GM23338 (cell line): ENCODE data around the gene FAM32A. TPM values are rescaled to one million over a fixed set of nuclear protein-coding genes. Genes with fewer than 3 reads are reported as not detected.

Experiments used
- ATAC-seq: fragments of 200-7000 bp; cut with Tn5 transposase; 3 replicates; pipeline ENCODE4 v1.9.1; 2020
- DNase-seq: peaks from one replicate; pipeline ENCODE4 v3.0.0-alpha.2; 2015; ENCODE audit warnings: low spot score
- H2AFZ ChIP-seq: fragments of 200-600 bp; sonication (generic); 2 replicates; pipeline ENCODE4 v1.8.0; 2016; ENCODE audit warnings: antibody characterized with exemption, mild to moderate bottlenecking, moderate library complexity
- H3F3A ChIP-seq: fragments of 200-600 bp; sonication (generic); replicated peaks from 2 replicates; pipeline ENCODE4 v1.8.0; 2017; ENCODE audit warnings: antibody characterized with exemption, mixed run types, low read depth
- H3K27ac ChIP-seq: fragments of 200-600 bp; sonication (generic); 2 replicates; pipeline ENCODE4 v1.6.1; 2016; ENCODE audit warnings: low read depth
- H3K27me3 ChIP-seq: fragments of 200-600 bp; sonication (generic); 2 replicates; pipeline ENCODE4 v1.8.0; 2016; ENCODE audit warnings: mild to moderate bottlenecking, mixed run types, moderate library complexity; ENCODE audit not compliant: insufficient read depth
- H3K36me3 ChIP-seq: fragments of 200-600 bp; sonication (generic); 2 replicates; pipeline ENCODE4 v1.8.0; 2016; ENCODE audit warnings: mild to moderate bottlenecking; ENCODE audit not compliant: insufficient read depth
- H3K4me1 ChIP-seq: fragments of 200-600 bp; sonication (generic); 2 replicates; pipeline ENCODE4 v1.8.0; 2016; ENCODE audit warnings: mild to moderate bottlenecking, moderate library complexity; ENCODE audit not compliant: insufficient read depth
- H3K4me2 ChIP-seq: fragments of 200-600 bp; sonication (generic); 2 replicates; pipeline ENCODE4 v1.7.1; 2017; ENCODE audit warnings: mixed run types
- H3K4me3 ChIP-seq: fragments of 200-600 bp; sonication (generic); 2 replicates; pipeline ENCODE4 v1.6.1; 2016; ENCODE audit warnings: mixed run types
- H3K79me2 ChIP-seq: fragments of 200-600 bp; sonication (generic); replicated peaks from 2 replicates; pipeline ENCODE4 v1.8.0; 2017; ENCODE audit warnings: mild to moderate bottlenecking; ENCODE audit not compliant: insufficient read depth
- H3K9me2 ChIP-seq: fragments of 200-600 bp; sonication (generic); 2 replicates; pipeline ENCODE4 v1.8.0; 2017; ENCODE audit not compliant: insufficient read depth
- H4K20me1 ChIP-seq: fragments of 200-600 bp; sonication (generic); replicated peaks from 2 replicates; pipeline ENCODE4 v1.8.0; 2017; ENCODE audit warnings: mild to moderate bottlenecking; ENCODE audit not compliant: insufficient read depth
- H3K27ac Mint-ChIP-seq: 2 replicates; pipeline ENCODE4 v1.8.0; 2020; ENCODE audit warnings: inconsistent platforms, mild to moderate bottlenecking, moderate library complexity, mixed read lengths
- H3K27me3 Mint-ChIP-seq: 3 replicates; pipeline ENCODE4 v1.8.0; 2022; ENCODE audit warnings: low read depth, mild to moderate bottlenecking, moderate library complexity, mixed read lengths, inconsistent platforms; ENCODE audit not compliant: insufficient read depth, poor library complexity
- H3K36me3 Mint-ChIP-seq: 3 replicates; pipeline ENCODE4 v1.8.0; 2021; ENCODE audit warnings: low read depth, mild to moderate bottlenecking, inconsistent platforms, moderate library complexity, mixed read lengths
- H3K4me1 Mint-ChIP-seq: 3 replicates; pipeline ENCODE4 v1.8.0; 2020; ENCODE audit warnings: mild to moderate bottlenecking, inconsistent platforms, mixed read lengths
- H3K4me3 Mint-ChIP-seq: 3 replicates; pipeline ENCODE4 v1.8.0; 2021; ENCODE audit warnings: moderate library complexity, mild to moderate bottlenecking, inconsistent platforms, mixed read lengths
- H3K9me3 Mint-ChIP-seq: 3 replicates; pipeline ENCODE4 v1.8.0; 2020; ENCODE audit warnings: moderate library complexity, mild to moderate bottlenecking, inconsistent platforms, mixed read lengths
- ETS1 ChIP-seq: IDR thresholded peaks from 2 replicates; pipeline ENCODE4 v1.6.1; 2016; ENCODE audit warnings: antibody characterized with exemption
- EZH2 ChIP-seq: fragments of 200-600 bp; sonication (generic); IDR thresholded peaks from one replicate; pipeline ENCODE4 v1.8.0; 2017; ENCODE audit warnings: antibody characterized with exemption, mild to moderate bottlenecking, low read depth; ENCODE audit not compliant: unreplicated experiment
- EZH2phosphoT487 ChIP-seq: fragments of 200-600 bp; sonication (generic); IDR thresholded peaks from one replicate; pipeline ENCODE4 v1.8.1; 2018; ENCODE audit warnings: antibody characterized with exemption; ENCODE audit not compliant: unreplicated experiment
- JUNB ChIP-seq: IDR thresholded peaks from one replicate; pipeline ENCODE4 v1.6.1; 2016; ENCODE audit warnings: antibody characterized with exemption; ENCODE audit not compliant: unreplicated experiment
- NANOG ChIP-seq: IDR thresholded peaks from 2 replicates; pipeline ENCODE4 v1.6.1; 2016; ENCODE audit warnings: antibody characterized with exemption, borderline replicate concordance
- ZNF331 ChIP-seq: fragments of 250-450 bp; sonication (Bioruptor Pico); IDR thresholded peaks from 2 replicates; pipeline ENCODE4 v1.5.0; 2020; ENCODE audit warnings: low read depth, mild to moderate bottlenecking, moderate library complexity
- ZNF462 ChIP-seq: fragments of 250-450 bp; sonication (Bioruptor Pico); IDR thresholded peaks from 2 replicates; pipeline ENCODE4 v1.5.0; 2020; ENCODE audit warnings: mild to moderate bottlenecking, moderate library complexity
- polyA plus RNA-seq: library from polyadenylated mRNA; unstranded; fragments of >200 nt; fragmentation: Nextera tagmentation; extraction: Ambion mirVana; gene quantifications from 2 replicates; pipeline ENCODE4 v1.2.1, GENCODE V29; 2016
- total RNA-seq: library from RNA; depleted of rRNA; stranded (reverse); fragments of >200 nt; shearing (Covaris generic); gene quantifications from 2 replicates; pipeline ENCODE4 v1.2.3, GENCODE V29; 2014

The FAM32A gene
- total and polyA plus RNA-seq, 2 experiments from 2014 or later: 58.2 to 67.3 TPM

- no peak for TF ChIP-seq ZNF462 (CRISPR knock-in tag)
Observed at GRCh38 chr19:16207490-16208025, 22.3 kb downstream of the FAM32A start (continued).

GRCh38 chr19:16208064-16208759, 23.0 kb downstream of the FAM32A start:
- Mint-ChIP-seq H3K4me3 (no peak overlapping the region; the same call in 2 of the 3 replicates), H3K27me3 (peaks cover 4% of the 10 kb centered on the region)
- TF ChIP-seq EZH2 (no peak), JUNB (no peak), NANOG (no peak), ETS1 (no peak), ZNF331 (CRISPR knock-in tag) (no peak), ZNF462 (CRISPR knock-in tag) (no peak), EZH2phosphoT487 (no peak)

More at GRCh38 chr19:16208064-16208759, 23.0 kb downstream of the FAM32A start:
- Histone ChIP-seq H3K9me2 (no peaks in the 10 kb centered on the region), H3K27me3 (no peaks in the 10 kb centered on the region), H4K20me1 (peaks cover 13% of the 10 kb centered on the region; the same call in 1 of the 2 replicates), H3K79me2 (no peaks in the 10 kb centered on the region), H2AFZ (no peak overlapping the region), H3K4me3 (no peak overlapping the region), H3K4me2 (no peak overlapping the region), H3K36me3 (no peaks in the 10 kb centered on the region), H3K4me1 (no peaks in the 10 kb centered on the region), H3K27ac (no peak overlapping the region), H3F3A (no peaks in the 10 kb centered on the region)
- ATAC-seq (no peak), DNase-seq (no peak)
- Mint-ChIP-seq H3K36me3 (peaks cover 3% of the 10 kb centered on the region; the same call in 2 of the 3 replicates), H3K4me1 (no peaks in the 10 kb centered on the region), H3K27ac (no peak overlapping the region), H3K9me3 (no peaks in the 10 kb centered on the region)
